GM12891 (cell line): Measurements from ENCODE around the gene CANT1.

ENCODE experiments used
- POLR2A ChIP-seq: IDR thresholded peaks from 2 replicates; pipeline ENCODE4 v1.6.1; 2011; ENCODE audit warnings: low read depth, low read length, control low read depth
- POLR2AphosphoS5 ChIP-seq: IDR thresholded peaks from 2 replicates; pipeline ENCODE4 v1.6.1; 2011; ENCODE audit warnings: low read depth, low read length, control low read depth

DNA sequence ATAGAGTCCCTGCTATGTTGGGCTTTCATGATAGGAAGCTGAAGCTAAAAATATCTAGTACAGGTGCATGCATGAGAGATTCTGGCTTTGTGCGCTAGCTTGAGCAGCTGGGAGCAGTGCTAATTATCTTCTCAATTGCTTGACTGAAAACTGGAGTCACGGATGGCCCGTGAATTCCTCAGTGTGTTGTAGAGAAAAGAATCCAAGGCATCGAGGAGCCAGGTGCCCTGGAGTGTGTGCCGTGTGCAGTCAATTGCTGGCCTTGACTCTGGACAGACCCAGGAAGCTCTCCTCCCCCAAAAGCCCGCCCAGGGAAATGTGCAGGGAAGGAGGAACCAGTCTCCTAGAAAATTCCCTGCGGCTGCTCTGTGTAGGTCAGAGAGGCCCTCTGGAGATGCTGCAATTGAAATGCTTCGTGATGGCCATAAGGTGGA is 44.1 kb downstream of the CANT1 start:
- TF ChIP-seq POLR2A: no peak
- TF ChIP-seq POLR2AphosphoS5: no peak
